Raji (cell line): Measurements from ENCODE around the gene MLXIPL.

Experiments
- POLR2A ChIP-seq: IDR thresholded peaks from 2 replicates; pipeline ENCODE4 v1.6.1; 2011; ENCODE audit warnings: low read depth, low read length, control low read depth; ENCODE audit not compliant: insufficient read depth

The MLXIPL gene

GRCh38 chr7:73544678-73545077 is 79.6 kb downstream of the MLXIPL start:
- TF ChIP-seq POLR2A, result no peak
